H9 (cell line): ENCODE measurements around the gene KLHL2. TPM values are rescaled to one million over a fixed set of nuclear protein-coding genes. Genes with fewer than 3 reads are reported as not detected.

Source experiments
- DNase-seq: peaks from one replicate; pipeline ENCODE4 v3.0.0-alpha.2; 2017
- H2AFZ ChIP-seq: one replicate; pipeline ENCODE4 v1.6.1; 2013; ENCODE audit warnings: mild to moderate bottlenecking, low read length, control low read depth, moderate library complexity
- H2AK5ac ChIP-seq: 2 replicates; pipeline ENCODE4 v1.6.1; 2013; ENCODE audit warnings: low read length, control low read depth, mixed read lengths; ENCODE audit not compliant: insufficient read length
- H2BK120ac ChIP-seq: one replicate; pipeline ENCODE4 v1.6.1; 2013; ENCODE audit warnings: low read depth, mild to moderate bottlenecking, low read length, control low read depth, inconsistent platforms; ENCODE audit not compliant: poor library complexity, severe bottlenecking
- H2BK12ac ChIP-seq: 2 replicates; pipeline ENCODE4 v1.6.1; 2013; ENCODE audit warnings: low read length, control low read depth, mixed read lengths, low read depth; ENCODE audit not compliant: insufficient read length
- H2BK15ac ChIP-seq: 2 replicates; pipeline ENCODE4 v1.6.1; 2013; ENCODE audit warnings: low read depth, low read length, control low read depth
- H2BK20ac ChIP-seq: one replicate; pipeline ENCODE4 v1.6.1; 2013; ENCODE audit warnings: low read depth, mild to moderate bottlenecking, low read length, control low read depth, inconsistent platforms; ENCODE audit not compliant: poor library complexity, severe bottlenecking
- H2BK5ac ChIP-seq: 2 replicates; pipeline ENCODE4 v1.6.1; 2013; ENCODE audit warnings: low read length, control low read depth, mixed read lengths; ENCODE audit not compliant: insufficient read length
- H3K14ac ChIP-seq: 2 replicates; pipeline ENCODE4 v1.6.1; 2013; ENCODE audit warnings: low read length, control low read depth; ENCODE audit not compliant: insufficient read depth
- H3K18ac ChIP-seq: 2 replicates; pipeline ENCODE4 v1.6.1; 2013; ENCODE audit warnings: low read depth, mild to moderate bottlenecking, mixed read lengths, low read length, control low read depth; ENCODE audit not compliant: insufficient read length
- H3K23ac ChIP-seq: 2 replicates; pipeline ENCODE4 v1.6.1; 2013; ENCODE audit warnings: low read length, control low read depth, mixed read lengths, low read depth; ENCODE audit not compliant: insufficient read length
- H3K23me2 ChIP-seq: 2 replicates; pipeline ENCODE4 v1.6.1; 2013; ENCODE audit warnings: low read depth, mild to moderate bottlenecking, mixed read lengths, low read length, control low read depth; ENCODE audit not compliant: insufficient read length, poor library complexity, severe bottlenecking
- H3K27ac ChIP-seq: 2 replicates; pipeline ENCODE4 v1.5.1; 2013; ENCODE audit warnings: low read length, control low read depth, mixed read lengths, low read depth; ENCODE audit not compliant: insufficient read length
- H3K27me3 ChIP-seq: 2 replicates; pipeline ENCODE4 v1.6.1; 2013; ENCODE audit warnings: low read length, control low read depth, inconsistent platforms; ENCODE audit not compliant: insufficient read depth
- H3K4ac ChIP-seq: 2 replicates; pipeline ENCODE4 v1.6.1; 2013; ENCODE audit warnings: low read depth, mild to moderate bottlenecking, control low read depth, inconsistent platforms, low read length, moderate library complexity
- H3K4me1 ChIP-seq: 2 replicates; pipeline ENCODE4 v1.6.1; 2013; ENCODE audit warnings: low read length, control low read depth, inconsistent platforms; ENCODE audit not compliant: insufficient read depth
- H3K4me2 ChIP-seq: 2 replicates; pipeline ENCODE4 v1.6.1; 2013; ENCODE audit warnings: low read length, control low read depth, mixed read lengths; ENCODE audit not compliant: insufficient read length, insufficient read depth
- H3K56ac ChIP-seq: 2 replicates; pipeline ENCODE4 v1.6.1; 2013; ENCODE audit warnings: low read depth, mild to moderate bottlenecking, mixed read lengths, low read length, control low read depth; ENCODE audit not compliant: insufficient read length
- H3K79me1 ChIP-seq: 2 replicates; pipeline ENCODE4 v1.6.1; 2013; ENCODE audit warnings: low read depth, mild to moderate bottlenecking, moderate library complexity, low read length, control low read depth, inconsistent platforms; ENCODE audit not compliant: insufficient read depth, poor library complexity, severe bottlenecking
- H3K79me2 ChIP-seq: 2 replicates; pipeline ENCODE4 v1.6.1; 2013; ENCODE audit warnings: low read length, control low read depth, inconsistent platforms; ENCODE audit not compliant: insufficient read depth
- H3K9ac ChIP-seq: 2 replicates; pipeline ENCODE4 v1.6.1; 2013; ENCODE audit warnings: low read length, control low read depth, mixed read lengths; ENCODE audit not compliant: insufficient read length; ENCODE audit errors: extremely low read depth
- H3K9me3 ChIP-seq: one replicate; pipeline ENCODE4 v1.6.1; 2013; ENCODE audit warnings: low read depth, low read length, inconsistent platforms; ENCODE audit not compliant: control insufficient read depth
- H3T11ph ChIP-seq: one replicate; pipeline ENCODE4 v1.6.1; 2013; ENCODE audit warnings: mild to moderate bottlenecking, low read length, control low read depth, inconsistent platforms
- H4K20me1 ChIP-seq: one replicate; pipeline ENCODE4 v1.6.1; 2013; ENCODE audit not compliant: control insufficient read depth, insufficient read length, insufficient read depth
- H4K5ac ChIP-seq: 2 replicates; pipeline ENCODE4 v1.6.1; 2013; ENCODE audit warnings: low read depth, mild to moderate bottlenecking, mixed read lengths, low read length, control low read depth; ENCODE audit not compliant: insufficient read length
- H4K8ac ChIP-seq: replicated peaks from 2 replicates; pipeline ENCODE4 v1.6.1; 2013; ENCODE audit warnings: low read length, control low read depth, mixed read lengths, low read depth; ENCODE audit not compliant: insufficient read length
- H4K91ac ChIP-seq: 2 replicates; pipeline ENCODE4 v1.6.1; 2013; ENCODE audit warnings: low read depth, mild to moderate bottlenecking, moderate library complexity, mixed read lengths, low read length, control low read depth; ENCODE audit not compliant: insufficient read length
- H3K27ac Mint-ChIP-seq, 3 experiments: 2 replicates in 2 of 3; 3 replicates in 1 of 3; pipeline ENCODE4 v1.8.0; 2020 to 2021; ENCODE audit warnings: mixed read lengths in 3 of 3, mild to moderate bottlenecking in 1 of 3, moderate library complexity in 1 of 3
- H3K27me3 Mint-ChIP-seq: 2 replicates; pipeline ENCODE4 v1.8.0; 2021; ENCODE audit warnings: low read depth, mild to moderate bottlenecking, moderate library complexity, mixed read lengths
- H3K36me3 Mint-ChIP-seq, 3 experiments: 2 replicates in 2 of 3; 3 replicates in 1 of 3; pipeline ENCODE4 v1.8.0; 2020 to 2021; ENCODE audit warnings: low read depth in 3 of 3, mixed read lengths in 3 of 3; ENCODE audit not compliant: insufficient read depth in 1 of 3
- H3K4me1 Mint-ChIP-seq, 2 experiments: 2 replicates each; pipeline ENCODE4 v1.8.0; 2020; ENCODE audit warnings: mixed read lengths in 2 of 2
- H3K4me3 Mint-ChIP-seq, 2 experiments: 2 replicates in 1 of 2; 3 replicates in 1 of 2; pipeline ENCODE4 v1.8.0; 2020 to 2021; ENCODE audit warnings: mild to moderate bottlenecking in 2 of 2, mixed read lengths in 2 of 2, moderate library complexity in 1 of 2
- H3K9me3 Mint-ChIP-seq, 2 experiments: 2 replicates in 1 of 2; 3 replicates in 1 of 2; pipeline ENCODE4 v1.8.0; 2020; ENCODE audit warnings: mild to moderate bottlenecking in 2 of 2, mixed read lengths in 2 of 2, moderate library complexity in 1 of 2
- WGBS: extraction: QIAGEN DNeasy Blood & Tissue Kit; methylation state at CpG from one replicate; pipeline ENCODE4 v1.1.7; 2013; ENCODE audit warnings: missing lambda C conversion rate, low lambda C conversion rate, mixed read lengths; ENCODE audit not compliant: insufficient read length; ENCODE audit errors: extremely low coverage; 5-methylcytosine and 5-hydroxymethylcytosine counted together
- total RNA-seq: library from RNA; stranded (reverse); gene quantifications from 2 replicates; pipeline ENCODE4 v1.2.1, GENCODE V29; 2021
- TF ChIP-seq, protein P1 (sequence below): fragments of 200-600 bp; sonication (generic); conservative IDR thresholded peaks from 3 replicates; pipeline ENCODE4 v1.8.0; 2021; ENCODE audit warnings: antibody characterized with exemption, mild to moderate bottlenecking

Gene KLHL2
- total RNA-seq, 1 experiment from 2014 or later = 14.3 TPM

GRCh38 chr4:165325732-165326512 is 118.6 kb downstream of the KLHL2 start:
- TF ChIP-seq, protein P1, sequence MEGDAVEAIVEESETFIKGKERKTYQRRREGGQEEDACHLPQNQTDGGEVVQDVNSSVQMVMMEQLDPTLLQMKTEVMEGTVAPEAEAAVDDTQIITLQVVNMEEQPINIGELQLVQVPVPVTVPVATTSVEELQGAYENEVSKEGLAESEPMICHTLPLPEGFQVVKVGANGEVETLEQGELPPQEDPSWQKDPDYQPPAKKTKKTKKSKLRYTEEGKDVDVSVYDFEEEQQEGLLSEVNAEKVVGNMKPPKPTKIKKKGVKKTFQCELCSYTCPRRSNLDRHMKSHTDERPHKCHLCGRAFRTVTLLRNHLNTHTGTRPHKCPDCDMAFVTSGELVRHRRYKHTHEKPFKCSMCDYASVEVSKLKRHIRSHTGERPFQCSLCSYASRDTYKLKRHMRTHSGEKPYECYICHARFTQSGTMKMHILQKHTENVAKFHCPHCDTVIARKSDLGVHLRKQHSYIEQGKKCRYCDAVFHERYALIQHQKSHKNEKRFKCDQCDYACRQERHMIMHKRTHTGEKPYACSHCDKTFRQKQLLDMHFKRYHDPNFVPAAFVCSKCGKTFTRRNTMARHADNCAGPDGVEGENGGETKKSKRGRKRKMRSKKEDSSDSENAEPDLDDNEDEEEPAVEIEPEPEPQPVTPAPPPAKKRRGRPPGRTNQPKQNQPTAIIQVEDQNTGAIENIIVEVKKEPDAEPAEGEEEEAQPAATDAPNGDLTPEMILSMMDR = no peak
- H3K4me3 Mint-ChIP-seq = no peak overlapping the region; a peak in 2 of 5 replicates
- no peak overlapping the region for H2AFZ ChIP-seq

More at GRCh38 chr4:165325732-165326512, 118.6 kb downstream of the KLHL2 start:
- DNase-seq = no peak
- peaks cover 8% of the 10 kb centered on the region for H3K23me2 ChIP-seq
- H4K91ac ChIP-seq = no peak overlapping the region
- H3K79me2 ChIP-seq = peaks cover 32% of the 10 kb centered on the region
- no peak overlapping the region for H3K23ac ChIP-seq
- no peak overlapping the region for H2BK15ac ChIP-seq
- no peak overlapping the region for H2BK5ac ChIP-seq
- H3K27ac Mint-ChIP-seq = peak overlapping the region; percentile 85 to 89 (median 87)
- no peaks in the 10 kb centered on the region; the same call in 1 of the 2 replicates for H3K4me1 ChIP-seq
- no peak overlapping the region for H2AK5ac ChIP-seq
- no peak overlapping the region for H4K8ac ChIP-seq
- H3T11ph ChIP-seq = no peak overlapping the region
- no peaks in the 10 kb centered on the region for H3K27me3 ChIP-seq
- H3K18ac ChIP-seq = no peak overlapping the region
- H2BK120ac ChIP-seq = no peak overlapping the region
- no peak overlapping the region for H3K27ac ChIP-seq
- no peak overlapping the region for H4K5ac ChIP-seq
- peaks cover 26 to 30% of the 10 kb centered on the region in 2 experiments for H3K4me1 Mint-ChIP-seq
- peaks cover 7 to 9% (median 7%) of the 10 kb centered on the region in 3 experiments for H3K36me3 Mint-ChIP-seq
- no peaks in the 10 kb centered on the region for H3K27me3 Mint-ChIP-seq
- H4K20me1 ChIP-seq = no peaks in the 10 kb centered on the region
- no peak overlapping the region for H3K4ac ChIP-seq
- peak overlapping the region; percentile 86 for H3K4me2 ChIP-seq
- H2BK20ac ChIP-seq = no peak overlapping the region
- no peak overlapping the region for H2BK12ac ChIP-seq
- no peak overlapping the region for H3K14ac ChIP-seq
- no peak overlapping the region for H3K9ac ChIP-seq
- no CpG with 5 or more reads among the region's 8 CpGs for WGBS
- no peaks in the 10 kb centered on the region; a peak in 1 of 5 replicates for H3K9me3 Mint-ChIP-seq
- no peaks in the 10 kb centered on the region for H3K79me1 ChIP-seq
- no peaks in the 10 kb centered on the region for H3K9me3 ChIP-seq
- no peak overlapping the region for H3K56ac ChIP-seq
